NCI-H446 treated with DMSO at 0.1 percent for 48 hours (cell line): Measurements from ENCODE around the gene PAX8.
A peak's percentile ranks its signal among the peaks of the same experiment; 100 is the strongest.

Experiments
- DNase-seq: peaks from one replicate; lab custom pipeline; 2025; lab: John Stamatoyannopoulos, UW

The PAX8 gene

DNA sequence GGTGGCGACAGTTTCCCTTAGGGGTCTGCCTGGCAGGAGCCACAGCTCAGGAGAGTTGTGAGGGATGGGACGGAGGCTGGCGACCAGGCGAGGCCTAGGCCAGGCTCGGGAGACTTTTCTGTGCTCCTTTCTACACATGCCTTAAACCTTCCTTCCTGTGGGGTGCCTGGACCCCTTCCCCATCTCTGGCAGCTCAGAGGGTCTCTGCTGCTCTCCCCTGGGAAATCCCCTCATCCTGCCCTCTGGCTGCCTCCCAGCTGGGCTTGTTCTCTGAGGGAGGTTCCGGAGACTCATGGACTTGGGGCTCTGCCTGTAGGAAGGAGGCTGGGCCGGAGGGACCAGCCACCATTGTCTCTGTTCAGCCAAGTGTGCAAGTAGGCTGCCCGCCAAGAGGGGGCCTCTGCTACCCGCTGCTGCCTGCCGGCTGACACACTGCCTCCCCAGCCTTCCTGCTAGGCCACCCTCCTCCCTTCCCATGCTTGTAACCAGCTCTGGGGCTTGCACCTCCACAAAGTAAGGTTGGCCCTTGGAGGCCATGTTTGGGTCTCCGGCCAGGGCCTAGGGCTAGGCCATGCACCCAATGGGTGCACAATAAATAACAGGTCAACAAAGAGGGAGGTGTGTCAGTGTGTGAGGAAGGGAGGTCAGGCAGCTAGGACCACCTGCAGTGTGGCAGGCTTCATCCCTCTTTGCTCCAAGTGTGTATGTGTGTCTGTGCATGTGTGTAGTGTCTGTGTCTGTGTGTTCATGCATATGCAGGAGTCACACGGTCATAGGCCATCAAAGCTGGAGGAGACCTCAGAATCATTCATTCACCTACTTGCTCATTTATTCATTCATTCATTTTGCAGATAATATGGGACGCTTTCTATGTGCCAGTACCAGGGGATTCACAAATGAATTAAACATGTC is 76.2 kb downstream of the PAX8 start:
- DNase-seq: peak; percentile 20

DNA sequence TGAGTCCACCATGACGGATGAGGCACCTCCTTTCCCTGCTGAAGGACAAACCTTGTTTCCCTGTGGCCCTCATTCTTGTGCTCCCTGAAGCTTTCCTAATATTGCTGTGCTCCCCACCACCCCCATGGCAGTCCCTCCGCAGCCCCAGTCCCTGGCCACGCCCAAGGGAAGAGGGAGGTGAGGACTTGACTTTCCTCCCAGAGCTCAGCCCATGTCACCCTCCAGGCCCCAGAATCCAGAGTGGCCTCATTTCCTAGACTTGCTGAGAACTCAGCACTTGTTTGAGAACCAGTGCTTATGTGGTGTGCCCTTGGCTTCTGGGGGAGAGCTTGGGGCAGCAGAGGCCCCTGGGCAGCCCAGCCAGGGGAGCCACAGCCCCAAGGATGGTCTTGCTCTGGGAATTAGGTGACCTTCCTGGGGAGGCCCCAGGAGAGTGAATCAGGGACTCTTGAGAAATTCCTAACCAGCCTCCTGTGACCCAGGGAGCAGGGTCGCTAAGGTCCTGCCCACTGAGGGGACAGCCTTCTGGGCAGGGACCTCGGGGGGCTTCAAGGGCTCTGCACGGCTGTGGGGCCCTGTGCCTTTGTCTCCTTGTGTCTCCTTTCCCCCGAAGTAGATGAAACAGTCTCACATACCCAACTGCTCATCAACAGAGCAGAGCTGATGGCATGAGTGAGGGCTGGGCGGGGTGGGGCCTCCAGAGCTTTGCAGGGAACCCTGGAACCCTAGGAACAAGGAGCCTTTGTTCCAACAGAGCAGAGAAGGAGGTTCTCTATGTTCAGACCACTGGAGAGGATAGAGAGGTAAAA is 77.0 kb downstream of the PAX8 start:
- no peak for DNase-seq

DNA sequence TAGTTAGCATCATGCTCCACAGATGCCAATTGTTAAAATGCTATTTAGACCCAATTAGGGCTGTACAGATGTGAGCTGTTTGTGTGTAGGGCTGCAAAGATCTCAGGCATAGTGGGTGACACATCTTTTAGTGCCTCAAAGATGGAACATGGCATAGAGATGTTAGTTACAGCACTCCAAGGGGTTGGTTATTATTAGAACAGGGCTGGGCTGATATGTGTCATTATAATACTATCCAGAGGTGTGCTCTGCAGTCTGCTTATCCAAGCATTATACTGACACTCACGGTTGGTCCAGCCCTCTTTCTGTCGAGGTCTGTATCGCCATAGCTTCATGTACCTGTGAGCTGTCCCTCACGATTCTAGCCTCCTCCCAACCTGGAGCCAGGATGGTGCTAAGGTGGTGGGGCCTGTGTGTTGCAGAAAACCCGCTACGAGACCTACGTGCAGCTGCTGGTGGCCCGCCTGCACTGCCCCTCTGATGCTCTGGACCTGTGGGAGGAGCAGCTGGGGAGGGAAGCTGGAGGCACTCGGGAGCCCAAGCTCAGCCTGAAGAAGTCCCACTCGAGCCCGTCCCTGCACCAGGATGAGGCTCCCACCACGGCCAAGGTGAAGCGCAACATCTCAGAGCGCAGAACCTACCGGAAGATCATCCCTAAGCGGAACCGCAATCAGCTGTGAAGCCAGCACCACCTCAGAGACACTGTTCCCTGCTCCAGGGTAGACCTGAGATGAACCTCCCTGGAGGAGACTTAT is 77.8 kb downstream of the PAX8 start:
- no peak for DNase-seq

DNA sequence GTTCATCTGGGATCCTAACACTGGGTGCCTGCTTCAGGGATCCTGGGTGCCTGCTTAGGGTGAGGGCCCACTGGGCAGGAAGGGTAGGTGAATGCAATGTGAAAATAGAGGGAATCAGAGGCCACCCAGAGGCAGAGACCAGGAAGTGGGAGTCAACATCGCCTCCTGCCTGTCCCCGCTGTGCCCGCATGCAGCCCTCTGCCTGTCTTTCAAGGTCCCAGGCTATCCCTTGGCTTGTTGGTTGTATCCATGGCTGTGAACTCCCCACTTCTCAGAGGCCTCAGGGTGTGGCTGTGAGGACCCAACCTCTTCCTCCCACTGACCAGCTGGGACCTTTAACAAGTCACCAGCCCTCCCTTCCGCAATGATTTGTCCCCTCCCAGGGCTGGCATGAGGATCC is 78.5 kb downstream of the PAX8 start:
- no peak for DNase-seq

DNA sequence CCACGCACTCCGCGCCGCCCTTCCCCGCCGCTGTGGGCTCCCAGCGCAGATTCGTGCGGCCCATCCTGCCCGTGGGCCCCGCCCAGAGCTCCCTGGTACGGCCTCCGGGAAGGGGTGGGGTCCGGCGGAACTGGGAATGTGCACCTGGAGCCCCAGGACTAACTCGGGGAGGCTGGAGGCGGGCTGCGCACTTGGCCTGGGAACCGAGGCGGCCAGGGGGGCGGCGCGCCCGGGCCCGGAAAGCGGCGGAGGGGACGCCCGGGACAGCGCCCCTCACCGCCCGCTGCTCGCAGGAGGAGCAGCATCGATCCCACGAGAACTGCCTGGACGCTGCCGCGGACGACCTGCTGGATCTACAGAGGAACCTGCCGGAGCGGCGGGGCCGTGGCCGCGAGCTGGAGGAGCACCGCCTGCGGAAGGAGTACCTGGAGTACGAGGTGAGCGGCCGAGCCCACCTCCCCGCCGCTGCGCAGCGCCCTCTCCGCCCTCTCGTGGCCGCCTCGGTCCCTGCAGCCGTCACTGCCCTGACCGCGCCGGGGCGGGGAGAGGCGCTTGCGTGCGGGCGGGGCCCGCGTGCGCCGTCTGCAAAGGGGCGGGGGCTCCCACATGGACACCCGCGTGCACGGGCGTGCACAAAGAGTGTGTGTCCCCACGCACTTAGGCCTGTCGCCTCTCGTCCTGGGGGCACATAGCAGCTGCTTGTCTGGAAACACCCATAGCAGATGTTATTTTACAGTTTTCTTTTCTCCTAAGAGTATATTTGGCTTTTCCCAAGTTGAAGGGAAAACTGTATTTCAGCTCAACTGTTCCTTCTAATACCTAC is 79.7 kb downstream of the PAX8 start:
- DNase-seq: peak; percentile 48

DNA sequence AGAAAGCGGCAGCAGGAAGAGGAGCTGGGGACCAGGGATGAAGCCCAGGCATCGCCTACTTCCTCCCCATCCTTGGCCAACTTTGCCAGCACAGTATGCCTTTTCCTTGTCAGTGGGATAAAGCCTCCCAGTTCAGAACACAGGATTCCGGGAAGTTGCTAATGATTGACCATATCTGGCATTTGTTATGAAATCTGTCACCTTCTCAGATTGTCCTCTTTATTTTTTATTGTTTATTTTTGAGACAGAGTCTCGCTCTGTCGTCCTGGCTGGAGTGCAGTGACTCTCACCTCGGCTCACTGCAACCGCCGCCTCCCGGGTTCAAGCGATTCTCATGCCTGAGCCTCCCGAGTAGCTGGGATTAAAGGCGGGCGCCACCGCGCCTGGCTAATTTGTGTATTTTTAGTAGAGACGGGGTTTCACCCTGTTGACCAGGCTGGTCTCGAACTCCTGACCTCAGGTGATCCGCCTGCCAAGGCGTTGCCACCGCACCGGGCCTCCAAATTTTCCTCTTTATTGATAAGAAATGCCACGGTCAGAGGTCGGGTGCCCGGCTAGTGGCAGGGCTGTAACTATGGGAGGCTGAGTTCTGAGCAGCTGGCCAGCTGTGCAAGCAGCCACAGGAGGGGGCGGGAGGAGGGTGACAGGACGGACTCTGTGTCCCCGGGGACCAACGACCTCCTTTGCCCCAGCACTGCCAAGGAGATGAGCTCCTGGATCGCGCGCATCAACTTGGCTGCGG is 80.5 kb downstream of the PAX8 start:
- DNase-seq: no peak

DNA sequence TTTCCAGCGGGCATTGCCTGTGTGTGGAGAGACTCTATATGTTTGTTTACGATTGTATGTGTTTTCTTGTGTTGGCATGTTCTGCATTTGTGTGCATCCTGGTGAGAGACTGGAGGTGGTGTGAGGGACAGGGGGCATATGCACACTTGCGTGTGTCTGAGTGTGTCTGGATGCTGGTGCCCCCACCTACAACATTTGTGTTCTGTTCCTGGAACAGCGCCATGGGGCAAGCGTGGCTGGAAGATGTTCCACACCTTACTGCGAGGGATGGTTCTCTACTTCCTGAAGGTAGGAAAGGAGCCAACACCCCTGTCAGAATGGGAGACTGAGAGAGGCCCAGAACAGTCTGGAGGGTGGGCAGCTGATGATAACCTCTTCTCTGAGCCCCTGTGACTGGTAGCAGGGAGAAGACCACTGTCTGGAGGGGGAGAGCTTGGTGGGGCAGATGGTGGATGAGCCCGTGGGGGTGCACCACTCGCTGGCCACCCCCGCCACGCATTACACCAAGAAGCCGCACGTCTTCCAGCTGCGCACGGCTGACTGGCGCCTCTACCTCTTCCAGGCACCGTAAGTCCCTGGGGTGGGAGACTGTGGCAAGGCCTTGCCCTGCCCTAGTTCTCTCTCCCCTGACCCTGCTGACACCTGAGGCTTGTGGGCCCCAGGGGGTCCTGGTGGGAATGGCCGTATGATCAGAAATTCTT is 81.2 kb downstream of the PAX8 start:
- no peak for DNase-seq

DNA sequence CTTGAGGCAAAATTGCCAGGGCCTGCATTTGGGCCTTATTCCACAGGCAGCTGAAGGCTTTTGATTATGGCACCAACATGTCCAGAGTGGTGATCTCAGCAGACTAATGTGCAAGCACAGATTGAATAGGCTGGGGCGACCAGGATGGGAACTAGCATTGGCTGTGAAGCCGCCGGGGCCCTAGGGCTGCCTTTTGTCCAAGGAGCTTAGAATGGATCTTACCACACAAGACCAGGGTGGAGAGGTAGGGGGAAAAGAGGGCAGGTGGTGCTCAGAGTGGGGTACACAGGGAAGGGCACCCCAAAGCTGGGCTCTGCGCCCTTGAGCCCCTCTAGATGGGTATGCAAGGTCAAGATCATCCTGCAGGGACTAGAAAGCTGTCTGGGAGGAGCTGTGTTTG is 81.9 kb downstream of the PAX8 start:
- no peak for DNase-seq

DNA sequence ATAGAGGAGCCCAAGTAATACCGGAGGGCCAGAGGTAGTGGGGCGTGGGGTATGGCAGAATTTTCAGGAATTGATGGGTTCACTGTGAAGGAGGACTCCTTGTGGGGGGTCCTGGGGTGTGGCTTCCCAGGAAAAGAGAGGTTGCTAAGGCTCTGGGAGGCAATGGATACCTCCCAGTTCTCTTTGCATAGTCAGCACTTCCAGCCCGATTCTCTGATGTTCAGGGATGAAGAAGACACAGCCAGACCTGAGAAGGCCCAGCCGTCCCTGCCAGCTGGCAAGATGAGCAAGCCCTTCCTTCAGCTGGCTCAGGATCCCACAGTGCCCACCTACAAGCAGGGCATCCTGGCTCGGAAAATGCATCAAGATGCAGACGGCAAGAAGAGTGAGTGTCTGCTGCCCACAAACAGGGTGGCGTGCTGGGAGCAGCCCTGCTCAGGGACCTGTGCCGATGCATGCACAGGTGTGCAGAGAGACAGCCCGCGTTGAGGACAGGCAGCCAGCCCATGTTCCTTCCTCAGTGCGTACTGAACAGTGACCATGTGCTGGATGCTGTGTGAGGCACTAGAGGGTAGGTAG is 82.7 kb downstream of the PAX8 start:
- no peak for DNase-seq

DNA sequence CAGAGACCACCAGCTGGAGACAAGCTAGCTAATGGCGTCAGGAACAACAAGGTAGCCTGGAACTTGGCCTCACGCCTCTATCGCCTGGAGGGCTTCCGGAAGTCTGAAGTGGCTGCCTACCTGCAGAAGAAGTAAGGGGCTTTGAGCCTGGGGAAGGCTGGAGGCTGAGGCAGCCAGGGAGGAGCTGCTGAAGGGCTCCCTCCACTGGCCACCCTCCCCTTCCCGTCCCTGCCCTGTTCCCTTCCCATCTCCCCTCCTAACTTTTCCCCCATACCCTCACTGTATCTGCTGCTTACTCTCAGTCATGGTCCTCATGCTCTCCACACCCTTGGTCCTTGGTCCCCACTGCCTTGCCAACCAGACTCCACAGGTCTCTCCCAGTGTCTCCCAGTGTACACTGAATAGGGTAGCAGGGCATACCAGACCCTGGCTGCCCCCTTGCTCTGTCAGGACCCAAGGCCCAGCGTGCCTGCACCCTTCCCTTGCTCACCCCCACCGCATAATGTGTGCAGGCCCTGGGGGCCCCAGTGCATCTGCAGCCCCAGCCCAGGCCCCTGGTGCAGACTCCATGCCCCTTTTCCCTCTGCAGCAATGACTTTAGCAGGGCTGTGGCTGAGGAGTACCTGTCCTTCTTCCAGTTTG is 86.1 kb downstream of the PAX8 start:
- DNase-seq: no peak

DNA sequence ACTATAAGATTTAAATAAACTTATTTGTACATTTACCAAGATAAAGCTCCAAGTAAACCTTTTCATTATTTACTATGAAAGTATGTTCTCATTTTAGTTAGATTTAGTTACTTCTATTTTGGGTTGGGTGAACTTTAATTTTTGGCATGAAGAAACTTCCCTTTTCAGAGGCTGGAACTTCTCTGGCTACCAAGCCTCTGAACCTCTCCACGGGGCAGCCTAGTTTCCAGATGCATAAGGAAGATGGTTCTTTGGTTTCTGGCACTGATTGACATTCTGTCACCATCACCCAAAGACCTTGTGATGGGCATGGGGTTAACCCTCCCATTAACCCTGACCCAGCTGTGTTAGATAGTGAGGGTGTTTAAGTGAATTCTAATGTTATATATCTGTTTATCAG is 87.8 kb downstream of the PAX8 start:
- DNase-seq: no peak

DNA sequence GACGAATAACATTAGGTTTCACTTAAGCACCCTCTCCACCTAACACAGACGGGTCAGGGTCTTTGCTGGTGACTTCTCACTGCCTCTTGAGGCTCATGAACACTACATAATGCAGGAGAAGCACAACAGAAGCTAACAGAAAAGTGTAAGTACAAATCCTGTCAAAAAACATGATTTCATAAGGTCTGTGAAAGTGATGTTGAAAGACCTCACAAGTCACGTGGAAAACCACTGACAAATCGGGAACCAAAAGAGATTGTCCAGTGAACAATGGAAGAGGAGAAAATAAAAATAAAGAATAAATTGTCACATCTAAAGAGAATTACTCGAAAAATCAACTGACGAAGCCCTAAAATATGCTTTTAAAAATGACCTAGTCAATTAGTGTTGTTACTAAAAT is 91.0 kb downstream of the PAX8 start:
- DNase-seq: no peak

DNA sequence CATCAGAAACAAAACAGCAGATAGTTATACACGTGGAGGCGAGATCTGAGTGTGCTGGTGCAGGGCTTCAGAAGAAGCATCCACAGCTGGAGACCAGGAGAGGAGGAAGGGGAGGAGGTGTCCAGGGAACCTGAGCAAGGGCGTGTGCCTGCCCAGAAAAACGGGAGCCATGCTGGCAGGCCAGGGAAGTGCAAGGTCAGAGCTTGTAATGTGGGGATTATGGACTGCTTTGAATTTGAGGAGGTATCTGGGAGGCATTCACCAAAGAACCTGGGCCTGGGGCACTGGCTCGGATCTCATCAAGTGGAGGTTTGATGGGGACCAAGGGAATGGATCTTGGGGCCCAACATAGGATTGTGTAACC is 92.3 kb downstream of the PAX8 start:
- no peak for DNase-seq

DNA sequence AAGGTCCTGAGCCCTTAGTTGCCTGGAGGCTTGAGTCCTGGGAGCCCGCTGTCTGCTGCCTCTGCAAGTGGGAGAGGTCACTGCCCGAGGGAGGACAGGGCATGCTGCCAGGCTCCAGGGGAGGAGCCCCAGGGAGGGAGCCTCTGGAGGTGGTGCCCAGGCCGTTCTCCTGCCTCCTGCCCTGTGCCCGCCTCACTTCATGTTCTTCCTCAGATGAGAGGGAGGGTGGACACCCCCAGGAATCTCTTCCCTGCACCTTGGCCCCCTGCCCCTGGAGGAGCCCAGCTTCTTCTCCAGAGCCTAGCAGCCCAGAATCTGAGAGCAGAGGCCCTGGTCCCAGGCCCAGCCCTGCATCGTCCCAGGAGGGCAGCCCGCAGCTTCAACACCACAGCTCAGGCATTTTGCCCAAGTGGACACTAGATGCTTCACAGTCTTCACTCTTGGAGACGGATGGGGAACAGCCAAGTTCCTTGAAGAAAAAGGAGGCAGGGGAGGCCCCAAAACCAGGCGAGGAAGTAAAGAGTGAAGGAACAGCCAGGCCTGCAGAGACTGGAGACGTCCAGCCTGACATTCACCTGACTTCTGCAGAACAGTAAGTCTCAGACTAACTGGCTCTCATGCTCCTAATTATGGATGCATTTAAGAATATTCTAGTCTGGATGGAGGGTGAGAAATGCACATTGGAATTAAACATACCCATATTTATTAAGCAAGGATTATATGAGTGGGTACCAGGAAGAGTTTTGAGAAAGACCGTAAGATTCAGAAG is 92.9 kb downstream of the PAX8 start:
- no peak for DNase-seq

DNA sequence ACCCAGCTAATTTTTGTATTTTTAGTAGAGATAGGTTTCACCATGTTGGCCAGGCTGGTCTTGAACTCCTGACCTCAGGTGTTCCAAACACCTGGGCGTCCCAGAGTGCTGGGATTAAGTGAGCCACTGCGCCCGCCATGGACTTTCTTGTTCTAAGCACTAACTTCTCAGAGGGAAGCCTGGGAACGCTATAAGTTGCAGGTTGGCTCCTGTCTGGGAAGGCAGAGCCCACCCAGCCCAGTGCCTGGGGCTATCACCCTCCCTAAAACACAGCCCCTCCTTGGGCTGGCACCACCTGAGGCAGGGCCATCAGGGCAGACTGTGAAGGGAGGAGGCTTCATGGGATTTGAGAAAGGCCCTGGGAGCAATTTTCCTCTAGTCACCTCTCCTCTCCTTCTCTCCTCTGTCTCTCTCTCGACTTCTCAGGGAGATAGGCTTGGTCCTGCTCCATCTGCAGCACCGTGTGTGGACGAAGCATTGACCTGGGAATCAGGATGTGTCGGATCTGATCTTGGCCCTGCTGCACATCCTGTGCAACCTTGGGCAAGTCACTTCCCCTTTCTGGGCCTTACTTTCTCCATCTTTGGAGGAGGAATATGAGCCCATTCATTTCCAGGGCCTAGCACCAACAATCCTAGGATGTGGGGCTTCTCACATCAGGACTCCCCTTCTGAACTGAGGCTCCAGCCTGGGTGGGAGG is 94.0 kb downstream of the PAX8 start:
- DNase-seq: no peak

DNA sequence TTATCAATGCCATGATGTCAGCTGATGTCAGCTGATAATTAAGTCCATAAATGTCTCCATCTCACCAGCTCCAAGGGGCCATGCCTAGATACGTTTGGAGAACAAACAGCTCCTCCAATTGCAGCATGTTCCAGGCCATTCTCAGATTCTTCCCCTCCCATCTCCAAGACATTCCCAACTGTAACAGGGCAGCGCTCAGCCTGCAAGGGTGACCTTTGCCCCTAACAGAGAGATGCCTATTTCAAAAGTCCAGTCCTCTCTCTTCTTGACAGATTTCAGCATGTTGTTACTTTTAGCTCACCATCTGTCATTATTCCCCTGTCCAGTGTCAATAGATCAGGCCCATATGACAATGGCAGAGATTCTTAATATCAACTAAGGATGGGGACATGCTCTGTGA is 95.0 kb downstream of the PAX8 start:
- no peak for DNase-seq

DNA sequence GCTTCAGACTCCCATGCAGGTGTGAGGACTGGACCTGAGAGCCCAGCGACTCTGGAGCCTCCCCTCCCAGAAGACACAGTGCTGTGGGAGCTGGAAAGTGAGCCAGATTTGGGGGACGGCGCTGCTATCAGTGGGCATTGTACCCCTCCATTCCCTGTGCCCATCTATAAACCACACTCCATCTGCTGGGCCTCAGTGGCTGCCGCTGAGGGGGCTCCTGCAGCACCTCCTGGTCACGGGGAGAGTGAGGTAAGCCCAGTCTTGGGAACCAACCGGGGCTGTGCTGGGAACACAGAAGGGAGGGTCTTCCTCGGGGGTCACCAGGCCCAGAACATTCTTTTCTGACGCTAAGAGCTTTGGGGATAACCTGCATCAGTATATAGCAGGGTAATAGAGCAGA is 95.5 kb downstream of the PAX8 start:
- no peak for DNase-seq
